Measurements from ENCODE around the gene CNGA3.
A peak's percentile ranks its signal among the peaks of the same experiment; 100 is the strongest.

The CNGA3 gene

DNA sequence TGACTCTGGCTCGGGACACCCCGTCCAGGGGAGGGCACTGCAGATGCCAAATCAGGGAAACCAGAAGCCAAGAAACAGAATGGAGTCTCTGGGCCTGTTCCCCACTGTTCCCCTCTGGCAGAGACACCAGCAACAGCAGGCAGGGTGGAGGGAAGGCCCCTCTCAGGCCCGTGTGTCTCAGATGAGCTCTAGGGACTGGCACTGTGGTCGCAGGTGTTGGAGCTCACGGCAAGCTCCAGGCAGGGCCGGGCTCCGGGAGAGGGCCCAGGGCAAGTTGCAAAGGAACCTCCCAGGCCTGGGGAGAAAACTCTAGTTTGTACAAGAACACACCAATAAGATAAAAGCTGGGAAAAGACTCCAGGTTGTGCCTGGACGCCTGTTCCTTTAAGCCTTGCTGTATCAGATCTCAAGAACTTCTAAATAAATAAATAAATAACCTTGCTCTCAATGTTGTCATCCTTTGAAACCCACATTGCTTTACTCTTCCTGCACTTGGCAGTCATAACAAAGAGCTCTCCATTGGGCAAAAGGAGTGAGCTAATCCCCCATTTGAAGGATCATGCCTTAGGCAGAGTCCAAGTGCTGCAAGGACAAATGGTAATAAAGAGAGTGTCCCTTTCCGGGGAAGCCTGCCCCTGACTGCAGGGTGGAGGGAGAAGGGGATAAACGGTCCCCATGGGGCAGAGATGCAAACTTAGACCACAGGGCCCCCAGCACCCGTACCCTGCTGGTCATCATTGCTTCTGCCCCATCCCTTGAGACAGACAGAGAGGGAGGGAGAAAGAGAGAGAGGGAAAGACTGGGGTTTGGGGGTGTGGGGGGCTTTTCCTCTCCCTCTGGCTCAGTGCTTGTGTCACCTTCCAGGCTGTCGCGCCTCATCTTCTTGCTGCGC lies 33.3 kb downstream of the CNGA3 start:
- no peak for DNase-seq

DNA sequence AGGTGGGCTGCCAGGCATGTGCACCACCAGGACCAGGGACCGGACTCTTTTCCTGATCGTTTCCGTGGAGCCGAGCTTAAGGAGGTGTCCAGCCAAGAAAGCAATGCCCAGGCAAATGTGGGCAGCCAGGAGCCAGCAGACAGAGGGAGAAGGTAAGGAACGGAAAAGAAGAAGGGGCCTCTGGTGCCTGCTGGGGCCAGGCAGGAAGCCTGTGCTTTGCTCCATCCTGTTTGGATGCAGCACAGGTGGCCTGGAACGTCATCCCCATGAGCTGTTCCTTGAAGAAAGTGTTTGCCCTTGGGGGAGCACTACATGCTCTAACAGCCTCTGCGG lies 33.9 kb downstream of the CNGA3 start:
- no peak for DNase-seq

DNA sequence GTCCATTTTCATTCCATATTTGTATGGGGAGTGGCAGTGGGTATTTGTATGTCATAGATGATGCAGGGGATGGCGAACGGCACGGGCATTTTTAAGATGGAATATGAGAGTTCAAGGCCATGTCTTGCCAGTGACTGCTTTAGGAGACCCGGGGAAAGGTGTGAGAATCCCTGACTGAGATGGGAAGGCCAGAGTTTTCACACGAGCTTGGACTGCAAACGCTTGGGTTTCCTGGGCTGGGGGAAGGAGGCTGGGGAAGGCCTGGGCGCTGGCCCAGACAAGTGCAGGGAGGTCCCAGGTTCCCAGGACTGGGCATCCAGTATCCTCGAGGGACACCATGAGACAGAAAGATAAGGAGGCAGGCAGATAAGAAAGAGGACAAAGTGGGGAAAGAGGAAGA lies 35.2 kb downstream of the CNGA3 start:
- DNase-seq = no peak

DNA sequence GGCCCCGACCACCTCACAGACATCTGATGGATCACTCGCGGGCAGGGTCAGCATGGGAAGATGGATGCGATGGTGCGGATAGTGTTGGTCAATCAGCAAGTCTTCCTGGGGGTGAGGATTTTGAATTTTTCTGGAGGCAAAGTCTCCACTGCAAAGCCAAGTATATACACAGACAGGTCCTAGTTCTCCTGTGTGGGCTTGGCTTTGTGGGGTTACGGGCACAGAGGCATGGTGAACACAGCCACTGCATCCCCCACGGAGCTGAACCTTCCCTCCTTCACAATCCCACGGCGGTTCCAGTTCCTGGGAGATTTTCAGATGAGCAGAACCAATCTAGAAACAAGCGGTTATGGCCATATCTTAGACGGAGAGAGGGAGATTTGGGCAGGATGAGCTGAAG lies 35.8 kb downstream of the CNGA3 start:
- no peak for DNase-seq

DNA sequence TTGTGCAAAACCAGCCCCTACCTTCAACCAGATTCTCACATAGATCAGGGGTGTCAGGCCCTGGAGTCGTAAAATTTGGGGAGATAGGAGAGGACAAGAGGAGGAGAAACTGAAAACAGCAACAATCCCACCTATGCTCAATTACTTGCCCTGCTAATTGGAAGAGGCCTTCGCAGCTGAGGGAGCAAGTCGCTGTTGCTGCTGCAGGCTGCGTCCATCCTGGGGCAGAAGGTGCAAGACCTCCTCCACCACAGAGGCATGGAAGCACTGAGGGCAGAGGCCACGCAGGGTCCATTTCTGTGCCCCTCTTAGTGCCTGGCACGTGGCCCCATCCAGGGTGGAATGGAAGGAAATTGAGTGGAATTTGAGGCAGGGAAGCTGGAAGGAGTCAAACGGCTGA lies 36.5 kb downstream of the CNGA3 start:
- no peak for DNase-seq

DNA sequence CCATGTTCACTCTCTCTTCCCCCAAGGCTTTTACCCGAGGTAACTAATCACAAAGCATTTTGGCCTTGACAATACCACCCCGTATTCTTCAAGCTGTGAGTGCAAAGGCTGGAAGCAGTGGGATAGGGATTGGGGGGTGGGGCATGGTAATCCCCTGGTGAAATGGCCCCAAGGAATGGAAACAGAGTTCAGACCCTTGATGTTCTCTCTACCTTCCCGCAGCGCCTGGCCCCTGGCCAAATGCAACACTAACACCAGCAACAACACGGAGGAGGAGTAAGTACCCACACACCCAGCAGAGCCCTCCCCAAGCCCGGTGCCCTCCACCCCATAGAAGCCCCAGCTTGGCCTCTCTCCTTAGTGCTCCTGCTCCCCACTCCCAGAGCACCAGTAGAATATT lies 36.9 kb downstream of the CNGA3 start:
- DNase-seq = no peak

DNA sequence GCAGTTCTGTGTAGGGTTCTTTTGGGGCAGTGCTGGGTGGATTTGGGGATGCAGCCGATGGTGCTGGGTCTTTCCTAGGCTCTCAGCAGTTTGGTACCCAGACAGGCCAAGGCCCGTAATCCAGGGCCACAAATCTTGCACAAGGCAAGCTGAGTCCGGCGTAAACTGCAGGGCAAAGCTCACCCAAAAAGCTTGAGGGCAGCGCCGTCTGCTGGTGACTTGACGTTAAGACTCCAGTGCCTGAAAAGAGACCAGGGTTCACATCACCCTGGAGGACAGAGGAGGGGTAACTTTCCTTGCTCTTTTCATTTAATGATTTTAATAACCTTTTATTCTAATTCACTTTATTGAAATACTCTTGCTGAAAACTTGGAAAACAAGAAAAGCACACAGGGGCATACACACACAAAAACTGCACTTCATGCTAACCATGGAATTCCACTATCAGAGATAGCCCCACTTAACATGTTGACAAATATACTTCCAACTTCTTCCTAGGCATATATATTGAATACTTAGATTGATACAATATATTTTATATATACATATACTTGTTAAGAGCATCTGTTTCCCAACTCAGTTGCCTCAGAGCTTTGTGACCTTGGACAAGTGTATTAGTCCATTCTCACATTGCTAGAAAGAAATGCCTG lies 38.9 kb downstream of the CNGA3 start:
- peak; percentile 89 for DNase-seq

DNA sequence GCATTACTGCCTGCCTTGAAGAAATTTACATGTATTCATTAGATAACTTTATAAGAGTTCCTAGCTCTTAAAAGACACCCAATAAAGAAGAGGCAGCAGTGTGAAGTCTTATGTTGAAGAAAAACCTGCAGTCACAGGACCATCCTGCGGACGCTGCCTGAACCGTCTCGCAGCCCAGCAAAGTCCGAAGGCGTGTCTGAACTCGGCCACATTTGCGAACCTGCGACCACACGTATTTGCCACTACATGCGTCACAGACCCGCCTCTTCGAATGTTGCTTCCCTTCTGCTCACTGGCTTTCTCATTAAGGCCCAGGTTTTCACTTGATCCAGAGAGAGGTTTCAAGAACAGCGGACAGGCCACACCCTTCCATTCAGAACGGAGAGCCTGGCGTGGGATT lies 41.2 kb downstream of the CNGA3 start:
- DNase-seq = no peak

DNA sequence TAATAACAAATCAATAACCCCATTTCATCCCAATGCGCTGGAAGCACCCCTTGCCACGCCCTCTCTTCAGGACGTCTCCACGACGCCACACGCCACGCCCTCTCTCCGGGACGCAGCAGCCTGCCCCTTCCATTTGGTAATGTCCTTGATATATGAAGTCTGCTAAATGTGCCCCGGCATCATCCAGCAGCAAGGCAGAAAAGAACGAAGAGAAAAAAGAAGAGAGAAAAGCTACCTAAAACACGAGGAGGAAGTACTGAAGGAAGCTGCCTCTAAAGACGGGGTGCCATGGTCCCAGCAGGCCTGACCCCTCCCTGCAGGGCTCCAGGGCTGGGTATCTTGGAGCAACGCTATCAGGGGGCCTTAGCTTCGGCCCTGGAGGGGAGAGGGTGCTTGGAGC lies 41.8 kb downstream of the CNGA3 start:
- no peak for DNase-seq

DNA sequence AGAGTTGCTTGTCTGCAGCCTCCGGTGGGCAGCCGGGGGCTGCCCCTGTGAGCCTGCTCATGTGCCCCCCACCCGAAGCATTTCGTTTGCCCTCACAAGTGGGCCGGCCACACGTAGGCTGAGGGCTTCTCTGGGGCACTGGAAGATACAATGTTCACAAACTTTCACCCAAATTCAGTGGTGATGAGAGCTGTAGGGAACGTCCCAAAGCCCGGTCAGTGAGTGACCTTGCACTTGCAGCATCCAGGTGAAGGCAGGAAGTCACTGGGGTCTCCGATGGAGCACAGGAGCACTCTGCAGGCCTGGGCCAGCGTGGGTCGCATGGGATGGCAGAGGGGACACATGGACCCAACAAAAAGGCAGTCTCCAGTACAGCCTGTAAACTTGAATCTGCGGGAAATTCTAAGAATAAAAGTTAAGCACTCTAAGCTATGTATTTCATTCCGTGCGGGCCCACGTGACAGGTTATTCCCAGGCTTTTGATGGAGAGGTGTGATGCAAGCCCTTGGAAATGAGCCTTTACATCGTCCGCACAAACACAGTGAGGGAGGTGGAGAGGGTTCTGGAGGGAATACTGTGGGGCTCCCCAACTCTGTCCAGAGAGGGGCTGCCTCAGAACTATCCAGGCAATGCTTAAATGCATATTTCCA lies 42.5 kb downstream of the CNGA3 start:
- DNase-seq = no peak

DNA sequence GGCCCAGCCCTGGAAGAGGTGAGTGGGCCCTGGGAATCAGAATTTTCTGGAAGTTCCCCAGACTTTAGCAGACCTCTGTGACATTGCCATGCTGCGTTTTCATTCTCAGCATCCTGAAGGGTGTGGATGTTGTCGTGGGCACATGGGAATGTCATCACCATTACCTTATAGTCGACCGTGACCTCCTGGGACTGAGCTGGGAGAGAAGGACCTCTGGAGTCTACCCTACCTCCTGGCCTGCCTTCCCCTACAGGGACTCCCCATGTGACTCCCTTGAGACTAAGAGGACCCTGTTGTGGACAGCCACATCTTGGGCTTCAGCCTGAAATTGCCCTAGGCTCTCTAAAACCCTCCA lies 43.0 kb downstream of the CNGA3 start:
- no peak for DNase-seq

DNA sequence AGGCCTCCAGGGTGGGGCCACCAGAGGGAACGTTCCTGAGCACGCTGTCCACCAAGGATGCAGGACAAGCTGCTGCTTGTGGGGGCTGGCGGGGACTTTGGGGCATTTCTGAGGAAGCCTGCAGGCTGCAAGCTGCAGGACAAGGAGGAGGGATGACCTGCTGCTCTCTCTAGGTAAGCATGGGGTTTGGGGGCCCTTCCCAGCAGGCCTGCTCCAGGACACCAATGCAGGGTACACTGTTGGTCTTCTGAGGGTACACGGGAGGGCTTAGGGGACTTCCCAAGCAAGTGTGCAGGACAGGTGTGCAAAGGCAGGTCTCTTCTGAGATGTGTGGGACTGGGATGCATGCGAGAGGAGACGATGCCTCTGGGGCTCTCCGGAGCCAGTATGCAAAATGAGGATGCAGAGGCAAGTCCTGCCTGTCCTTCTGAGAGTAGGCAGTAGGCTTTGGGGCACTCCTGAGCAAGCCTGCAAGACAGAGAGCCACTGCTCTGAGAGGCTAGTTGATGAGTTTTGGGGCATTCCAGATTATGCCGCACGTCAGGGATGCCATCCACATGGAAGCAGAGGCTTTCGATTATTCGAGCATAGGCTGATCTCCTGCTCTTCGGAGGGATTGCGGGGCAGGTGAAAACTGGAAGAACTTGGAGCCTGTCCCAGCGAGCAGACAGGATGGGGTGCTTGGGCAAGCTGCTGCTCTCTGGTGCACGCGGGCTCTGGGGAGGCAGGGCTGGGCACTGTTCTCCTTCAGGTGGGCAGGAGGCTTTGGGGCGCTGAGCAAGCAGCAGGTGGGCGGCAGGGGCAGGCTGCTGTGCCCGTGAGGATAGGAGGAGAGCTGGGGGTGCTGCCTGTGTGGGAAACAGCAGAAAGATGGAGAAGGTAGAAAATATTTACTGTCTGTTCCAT lies 44.6 kb downstream of the CNGA3 start:
- no peak for DNase-seq

DNA sequence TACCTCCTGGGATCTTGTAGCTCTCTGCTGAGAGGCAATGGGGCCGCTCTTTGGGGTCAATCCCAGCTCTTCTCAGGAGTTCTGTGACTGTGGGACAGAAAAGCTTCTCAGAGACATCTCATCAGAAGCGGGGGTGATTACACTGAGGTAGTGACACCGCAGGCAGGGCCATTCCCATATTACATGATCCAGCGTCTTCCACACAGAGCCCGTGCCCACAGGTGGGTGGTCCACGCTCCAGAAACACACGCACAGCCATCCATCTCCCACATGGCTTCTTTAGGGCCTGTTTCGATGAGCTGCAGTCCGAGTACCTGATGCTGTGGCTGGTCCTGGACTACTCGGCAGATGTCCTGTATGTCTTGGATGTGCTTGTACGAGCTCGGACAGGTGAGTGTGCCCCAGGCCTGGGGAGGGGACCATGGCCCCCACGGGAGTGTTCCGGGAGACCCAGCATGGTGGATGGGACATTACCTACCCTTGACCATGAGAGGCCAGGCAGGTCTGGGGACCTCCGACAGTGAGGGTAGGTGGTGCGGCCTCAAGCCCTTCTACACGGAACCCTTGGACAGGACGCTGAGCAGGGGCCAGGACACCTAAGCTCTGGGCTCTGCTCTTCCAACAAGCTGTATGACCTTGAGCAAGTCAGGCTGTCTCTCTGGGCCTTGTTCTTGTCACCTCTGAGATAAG lies 45.5 kb downstream of the CNGA3 start:
- no peak for DNase-seq

DNA sequence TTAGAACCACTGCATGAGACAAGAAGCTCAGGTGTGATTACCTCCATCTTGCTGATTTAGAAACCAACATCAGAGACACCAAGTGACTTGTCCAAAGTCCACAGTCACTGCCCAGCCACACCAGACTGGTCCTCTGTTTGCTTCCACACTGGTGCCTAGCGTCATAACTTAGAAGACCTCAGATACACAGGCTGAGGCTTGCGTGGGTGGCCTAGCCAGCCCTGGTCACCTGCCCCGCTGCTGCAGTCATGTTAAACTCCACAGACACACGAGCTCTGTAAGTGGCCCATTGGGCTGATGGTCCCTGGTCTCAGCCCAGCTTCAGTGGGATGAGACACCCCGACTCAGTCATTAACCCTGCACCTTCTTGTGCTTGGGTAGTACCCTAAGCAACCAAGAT lies 47.1 kb downstream of the CNGA3 start:
- DNase-seq = no peak

DNA sequence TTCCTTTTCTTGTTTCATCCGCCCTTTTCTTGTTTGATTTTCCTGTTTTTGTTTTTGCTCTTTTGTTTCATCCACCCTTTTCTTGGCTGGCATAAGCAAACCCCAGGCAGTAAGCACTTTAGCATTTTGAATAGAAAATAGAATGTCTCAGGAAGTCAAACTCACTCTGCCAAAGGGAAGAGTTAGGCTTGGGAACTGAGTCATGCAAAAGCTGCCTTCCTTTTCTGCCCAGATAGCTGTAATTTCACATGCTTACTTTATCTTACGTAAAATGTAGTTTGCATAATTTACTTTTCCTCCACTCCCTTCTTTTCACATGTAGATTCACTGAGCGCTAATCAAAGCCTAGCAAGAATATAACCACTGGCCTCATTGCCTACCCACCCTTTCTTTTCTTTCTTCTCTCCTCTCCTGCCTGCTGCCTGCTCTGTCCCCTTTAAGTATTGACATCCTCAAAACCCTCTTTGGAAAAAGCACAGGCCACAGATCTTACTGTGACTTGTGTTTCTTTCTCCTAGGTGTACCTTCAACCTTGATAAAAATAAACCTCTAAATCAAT lies 48.4 kb downstream of the CNGA3 start:
- DNase-seq = no peak

DNA sequence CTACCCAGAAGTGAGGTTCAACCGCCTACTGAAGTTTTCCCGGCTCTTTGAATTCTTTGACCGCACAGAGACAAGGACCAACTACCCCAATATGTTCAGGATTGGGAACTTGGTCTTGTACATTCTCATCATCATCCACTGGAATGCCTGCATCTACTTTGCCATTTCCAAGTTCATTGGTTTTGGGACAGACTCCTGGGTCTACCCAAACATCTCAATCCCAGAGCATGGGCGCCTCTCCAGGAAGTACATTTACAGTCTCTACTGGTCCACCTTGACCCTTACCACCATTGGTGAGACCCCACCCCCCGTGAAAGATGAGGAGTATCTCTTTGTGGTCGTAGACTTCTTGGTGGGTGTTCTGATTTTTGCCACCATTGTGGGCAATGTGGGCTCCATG lies 49.7 kb downstream of the CNGA3 start:
- DNase-seq = no peak

DNA sequence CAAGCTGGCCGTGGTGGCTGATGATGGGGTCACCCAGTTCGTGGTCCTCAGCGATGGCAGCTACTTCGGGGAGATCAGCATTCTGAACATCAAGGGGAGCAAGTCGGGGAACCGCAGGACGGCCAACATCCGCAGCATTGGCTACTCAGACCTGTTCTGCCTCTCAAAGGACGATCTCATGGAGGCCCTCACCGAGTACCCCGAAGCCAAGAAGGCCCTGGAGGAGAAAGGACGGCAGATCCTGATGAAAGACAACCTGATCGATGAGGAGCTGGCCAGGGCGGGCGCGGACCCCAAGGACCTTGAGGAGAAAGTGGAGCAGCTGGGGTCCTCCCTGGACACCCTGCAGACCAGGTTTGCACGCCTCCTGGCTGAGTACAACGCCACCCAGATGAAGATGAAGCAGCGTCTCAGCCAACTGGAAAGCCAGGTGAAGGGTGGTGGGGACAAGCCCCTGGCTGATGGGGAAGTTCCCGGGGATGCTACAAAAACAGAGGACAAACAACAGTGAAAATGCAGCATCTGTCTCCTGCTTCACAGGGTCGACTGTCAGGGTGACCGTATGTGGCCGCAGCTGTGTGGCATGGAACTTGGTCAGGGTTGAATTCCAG lies 50.6 kb downstream of the CNGA3 start:
- DNase-seq = no peak

DNA sequence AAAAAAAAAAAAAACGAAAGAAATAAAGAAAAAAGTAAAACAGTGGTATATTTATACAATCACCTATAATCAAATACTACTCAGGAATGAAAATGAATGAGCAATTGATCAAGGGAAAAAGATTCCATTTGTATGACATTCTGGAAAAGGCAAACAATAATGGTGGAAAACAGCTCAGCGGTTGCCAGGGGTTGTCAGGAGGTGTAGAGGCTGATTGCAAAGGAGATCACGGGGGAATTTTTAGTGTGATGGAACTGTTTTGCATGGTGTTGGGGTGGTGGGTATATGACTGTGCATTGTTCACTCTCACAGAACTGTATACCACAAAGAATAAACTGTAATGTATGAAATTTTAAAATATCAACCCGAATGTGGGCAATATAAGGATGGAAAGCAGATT lies 52.9 kb downstream of the CNGA3 start:
- no peak for DNase-seq

DNA sequence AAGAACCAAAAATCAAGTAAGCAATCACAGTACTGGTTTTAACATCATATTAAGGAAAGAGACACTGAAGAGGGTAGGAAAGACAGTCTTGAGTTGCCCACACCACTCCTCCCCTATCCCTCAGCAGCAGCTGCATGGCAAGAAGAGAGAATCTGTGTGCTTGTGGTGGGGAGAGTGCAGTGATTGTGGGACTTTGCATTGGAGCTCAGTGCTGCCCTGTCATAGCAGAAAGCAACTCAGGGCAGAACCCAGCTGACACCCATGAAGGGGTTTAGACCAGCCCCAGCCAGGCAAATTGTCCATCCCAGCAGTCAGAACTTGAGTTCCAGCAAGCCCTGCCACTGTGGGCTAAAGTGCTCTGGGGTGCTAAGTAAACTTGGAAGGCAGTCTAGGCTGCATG lies 57.6 kb downstream of the CNGA3 start:
- DNase-seq = no peak

DNA sequence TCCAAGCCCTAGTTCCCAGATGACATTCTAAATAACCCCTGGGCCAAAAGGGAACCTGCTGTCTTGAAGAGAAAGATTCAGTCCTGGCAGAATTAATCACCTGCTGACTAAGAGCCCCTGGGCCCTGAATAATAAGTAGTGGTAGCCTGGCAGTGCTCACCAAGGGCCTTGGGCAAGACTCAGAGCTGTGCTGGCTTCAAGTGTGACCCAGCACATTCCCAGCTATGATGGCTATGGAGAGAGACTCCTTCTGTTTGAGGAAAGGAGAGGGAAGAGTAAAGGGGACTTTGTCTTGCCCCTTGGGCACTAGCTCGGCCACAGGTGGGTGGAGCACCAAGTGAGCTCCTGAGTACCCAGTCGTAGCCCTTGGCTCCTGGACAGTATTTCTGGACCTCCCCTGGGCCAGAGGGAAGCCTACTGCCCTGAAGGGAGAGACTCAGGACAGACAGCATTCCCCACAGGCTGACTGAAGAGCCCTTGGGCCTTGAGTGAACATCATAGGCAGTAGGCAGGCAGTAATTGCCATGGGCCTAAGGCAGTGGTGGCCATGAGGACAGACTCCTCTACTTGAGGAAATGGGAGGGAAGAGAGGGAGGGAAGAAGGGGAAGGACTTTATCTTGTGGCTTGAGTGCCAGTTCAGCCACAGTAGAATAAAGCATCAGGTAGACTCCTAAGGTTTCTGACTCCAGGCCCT lies 58.4 kb downstream of the CNGA3 start:
- no peak for DNase-seq

DNA sequence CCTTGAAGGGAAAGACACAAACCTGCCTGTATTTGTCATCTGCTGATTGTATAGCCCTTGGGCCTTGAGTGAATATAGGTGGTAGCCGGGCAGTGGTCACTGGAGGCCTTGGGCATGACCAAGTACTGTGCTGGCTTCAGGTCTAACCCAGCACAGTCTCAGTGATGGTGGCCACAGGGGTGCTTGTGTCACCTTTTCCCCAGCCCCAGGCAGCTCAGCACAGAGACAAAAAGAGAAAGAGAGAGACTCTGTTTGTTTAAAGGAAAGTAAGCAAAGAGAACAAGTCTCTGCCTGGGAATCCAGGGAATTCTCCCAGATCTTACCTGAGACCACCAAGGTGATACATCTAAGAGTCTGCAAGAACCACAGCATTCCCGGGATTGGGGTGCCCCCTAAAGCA lies 59.0 kb downstream of the CNGA3 start:
- DNase-seq = no peak

Measured in hematopoietic multipotent progenitor cell treated with erythropoietin and hydrocortisone succinate and interleukin-3 and kit ligand, for 6 days (in vitro differentiated cells).